ENCODE results near the gene LRRC14B.
"Not testable (repeated sequence)": the region's sequence is repeated elsewhere in the genome, so short reads cannot be mapped to it uniquely, and the experiment has no call there.

LRRC14B gene

DNA sequence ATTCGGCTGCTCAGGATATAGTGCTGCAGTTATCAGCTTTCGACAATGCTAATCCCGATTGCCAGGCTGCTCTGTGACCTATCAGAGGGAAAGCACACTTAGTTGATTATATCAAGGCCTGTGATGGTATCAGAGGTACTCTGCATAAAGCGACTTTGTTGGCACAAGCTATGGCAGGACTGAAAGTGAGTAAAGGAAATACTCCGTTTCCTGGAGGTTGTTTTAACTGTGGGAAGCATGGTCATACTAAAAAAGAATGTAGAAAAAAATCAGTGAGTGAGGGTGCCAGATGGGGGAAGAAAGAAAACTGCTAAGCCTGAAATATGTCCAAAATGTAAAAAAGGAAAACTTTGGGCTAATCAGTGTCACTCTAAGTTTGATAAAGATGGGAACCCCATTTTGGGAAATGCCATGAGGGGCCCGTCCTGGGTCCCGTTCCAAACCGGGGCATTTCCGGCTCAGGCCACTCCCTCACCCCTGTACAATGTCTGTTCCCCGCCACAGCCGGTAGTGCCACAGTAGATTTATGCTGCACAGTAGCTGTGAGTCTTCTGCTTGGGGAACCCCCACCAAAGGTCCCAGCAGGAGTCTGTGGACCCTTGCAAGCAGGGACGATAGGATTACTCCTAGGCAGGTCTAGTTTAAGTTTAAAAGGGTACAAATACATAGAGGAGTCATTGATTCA lies 52.5 kb downstream of the LRRC14B start:
- not testable (repeated sequence) for DNase-seq

GRCh38 chr5:245717-246116 lies 54.4 kb downstream of the LRRC14B start:
- not testable (repeated sequence) for DNase-seq
